IPS DF 6.9 (cell line): Measurements from ENCODE around the gene FHOD3.

Experiments used
- DNase-seq: peaks from one replicate; pipeline ENCODE4 v3.0.0-alpha.2; 2013; ENCODE audit warnings: low read depth, low spot score
- H3K27ac ChIP-seq: one replicate; pipeline ENCODE4 v1.5.1; 2013; ENCODE audit warnings: low read length, control low read depth
- H3K27me3 ChIP-seq: 2 replicates; pipeline ENCODE4 v1.6.1; 2013; ENCODE audit warnings: mild to moderate bottlenecking, low read length; ENCODE audit not compliant: control insufficient read depth, insufficient read depth
- H3K36me3 ChIP-seq: 2 replicates; pipeline ENCODE4 v1.6.1; 2013; ENCODE audit warnings: low read length; ENCODE audit not compliant: control insufficient read depth, insufficient read depth
- H3K4me1 ChIP-seq: 2 replicates; pipeline ENCODE4 v1.6.1; 2013; ENCODE audit warnings: low read length; ENCODE audit not compliant: control insufficient read depth, insufficient read depth
- H3K4me3 ChIP-seq: 2 replicates; pipeline ENCODE4 v1.5.1; 2013; ENCODE audit warnings: mild to moderate bottlenecking, low read length
- H3K9me3 ChIP-seq: 2 replicates; pipeline ENCODE4 v1.6.1; 2013; ENCODE audit warnings: low read length, inconsistent platforms; ENCODE audit not compliant: control insufficient read depth, insufficient read depth
- WGBS: extraction: QIAGEN DNeasy Blood & Tissue Kit; methylation state at CpG from one replicate; pipeline ENCODE4 v1.1.7; 2013; ENCODE audit warnings: mixed read lengths, missing lambda C conversion rate; ENCODE audit not compliant: insufficient read length, insufficient coverage; 5-methylcytosine and 5-hydroxymethylcytosine counted together

FHOD3 gene

GRCh38 chr18:36663312-36663711 is 365.8 kb downstream of the FHOD3 start:
- WGBS: no CpG with 5 or more reads among the region's 2 CpGs
- no peaks in the 10 kb centered on the region for H3K4me1 ChIP-seq
- no peaks in the 10 kb centered on the region for H3K36me3 ChIP-seq
- DNase-seq: no peak
- H3K9me3 ChIP-seq: no peaks in the 10 kb centered on the region
- no peak overlapping the region for H3K27ac ChIP-seq
- H3K4me3 ChIP-seq: no peak overlapping the region
- no peaks in the 10 kb centered on the region for H3K27me3 ChIP-seq

GRCh38 chr18:36665952-36666351 is 368.4 kb downstream of the FHOD3 start:
- Histone ChIP-seq H3K27me3 (no peaks in the 10 kb centered on the region), H3K9me3 (no peaks in the 10 kb centered on the region), H3K4me1 (no peaks in the 10 kb centered on the region), H3K36me3 (no peaks in the 10 kb centered on the region), H3K4me3 (no peak overlapping the region), H3K27ac (no peak overlapping the region)
- no peak for DNase-seq
- WGBS: no CpG with 5 or more reads among the region's 1 CpG

GRCh38 chr18:36667811-36668210 is 370.3 kb downstream of the FHOD3 start:
- no peak overlapping the region for H3K27ac ChIP-seq
- H3K36me3 ChIP-seq: no peaks in the 10 kb centered on the region
- no peak for DNase-seq
- H3K27me3 ChIP-seq: no peaks in the 10 kb centered on the region
- no peaks in the 10 kb centered on the region for H3K9me3 ChIP-seq
- no peaks in the 10 kb centered on the region for H3K4me1 ChIP-seq
- no peak overlapping the region for H3K4me3 ChIP-seq
- WGBS: no CpG with 5 or more reads among the region's 1 CpG

DNA sequence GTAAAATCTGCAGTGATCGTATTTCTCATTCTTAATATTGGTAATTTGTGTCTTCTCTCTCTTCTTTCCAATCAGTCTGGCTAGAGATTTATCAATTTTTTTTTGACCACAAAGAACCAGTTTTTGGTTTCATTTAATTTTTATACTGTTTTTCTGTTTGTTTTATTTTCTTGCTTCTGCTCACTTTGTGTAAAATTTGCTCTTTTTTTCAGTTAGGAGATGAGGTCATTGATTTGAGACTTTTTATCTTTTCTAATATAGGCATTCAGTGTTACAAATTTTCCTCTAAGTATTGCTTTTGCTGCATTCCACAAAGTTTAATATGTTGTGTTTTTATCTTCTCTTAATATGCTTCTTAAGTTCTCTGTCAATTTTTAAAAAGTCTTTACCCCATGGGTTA is 370.8 kb downstream of the FHOD3 start:
- no peaks in the 10 kb centered on the region for H3K4me1 ChIP-seq
- no peaks in the 10 kb centered on the region for H3K9me3 ChIP-seq
- WGBS: no CpG with 5 or more reads among the region's 1 CpG
- H3K27me3 ChIP-seq: no peaks in the 10 kb centered on the region
- no peaks in the 10 kb centered on the region for H3K36me3 ChIP-seq
- H3K4me3 ChIP-seq: no peak overlapping the region
- H3K27ac ChIP-seq: no peak overlapping the region
- DNase-seq: no peak

GRCh38 chr18:36672437-36673344 is 375.2 kb downstream of the FHOD3 start:
- Histone ChIP-seq H3K36me3 (no peaks in the 10 kb centered on the region), H3K27ac (no peak overlapping the region), H3K4me1 (no peaks in the 10 kb centered on the region), H3K4me3 (no peak overlapping the region), H3K9me3 (no peaks in the 10 kb centered on the region), H3K27me3 (no peaks in the 10 kb centered on the region)
- WGBS: no CpG with 5 or more reads among the region's 11 CpGs
- no peak for DNase-seq

DNA sequence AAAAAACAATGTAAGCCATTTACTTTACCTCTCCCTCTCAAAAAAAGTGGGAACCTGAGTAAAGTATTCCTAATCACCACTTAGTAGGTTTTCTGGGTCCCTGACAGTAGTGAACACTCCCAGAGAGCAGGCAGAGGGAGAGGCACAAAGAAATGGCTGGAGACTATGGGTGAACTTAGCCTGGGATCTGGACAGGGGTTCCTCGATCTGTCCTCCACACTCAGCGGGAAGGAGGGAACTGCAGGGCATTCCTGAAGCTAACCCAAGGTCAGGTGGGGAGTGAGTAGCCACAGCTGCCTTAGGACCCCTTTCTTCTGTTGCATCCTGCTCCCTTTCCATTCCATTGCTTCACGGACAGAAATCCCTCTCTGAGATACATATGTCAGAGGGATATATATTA is 375.9 kb downstream of the FHOD3 start:
- Histone ChIP-seq H3K27me3 (no peaks in the 10 kb centered on the region), H3K27ac (no peak overlapping the region), H3K9me3 (no peaks in the 10 kb centered on the region), H3K36me3 (no peaks in the 10 kb centered on the region), H3K4me1 (no peaks in the 10 kb centered on the region), H3K4me3 (no peak overlapping the region)
- DNase-seq: no peak
- WGBS: no CpG with 5 or more reads among the region's 3 CpGs

- WGBS: no CpG with 5 or more reads among the region's 3 CpGs
- no peaks in the 10 kb centered on the region for H3K27me3 ChIP-seq
- H3K4me1 ChIP-seq: no peaks in the 10 kb centered on the region
- no peak overlapping the region for H3K4me3 ChIP-seq
- H3K9me3 ChIP-seq: no peaks in the 10 kb centered on the region
- H3K27ac ChIP-seq: no peak overlapping the region
- DNase-seq: no peak
- no peaks in the 10 kb centered on the region for H3K36me3 ChIP-seq
These were observed 377.6 kb downstream of the FHOD3 start for GRCh38 chr18:36675076-36675475.

DNA sequence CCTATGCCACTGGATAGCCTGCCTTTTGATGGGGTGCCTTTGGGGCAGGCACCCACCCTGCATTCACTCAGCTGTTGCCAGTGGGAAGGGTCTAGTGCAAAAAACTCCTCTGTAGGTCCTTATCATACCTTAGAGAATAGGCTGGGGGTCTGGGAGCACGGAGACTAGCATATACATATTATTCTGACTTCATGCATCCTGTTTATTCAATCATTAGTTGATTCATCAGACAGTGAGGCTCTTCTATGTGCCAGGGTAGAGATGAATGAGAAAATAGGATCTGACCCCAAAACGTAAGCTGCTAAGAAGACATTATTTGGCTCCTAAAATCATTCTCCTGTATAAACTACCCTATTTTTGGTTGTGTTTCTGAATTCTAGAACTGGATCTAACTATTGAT is 378.0 kb downstream of the FHOD3 start:
- no peaks in the 10 kb centered on the region for H3K36me3 ChIP-seq
- no peak overlapping the region for H3K27ac ChIP-seq
- H3K4me1 ChIP-seq: no peaks in the 10 kb centered on the region
- no CpG with 5 or more reads among the region's 2 CpGs for whole genome bisulfite sequencing
- H3K9me3 ChIP-seq: no peaks in the 10 kb centered on the region
- no peak overlapping the region for H3K4me3 ChIP-seq
- no peak for DNase-seq
- H3K27me3 ChIP-seq: no peaks in the 10 kb centered on the region

- Histone ChIP-seq H3K36me3 (no peaks in the 10 kb centered on the region), H3K9me3 (no peaks in the 10 kb centered on the region), H3K27me3 (no peaks in the 10 kb centered on the region), H3K4me3 (no peak overlapping the region), H3K27ac (no peak overlapping the region), H3K4me1 (no peaks in the 10 kb centered on the region)
- WGBS: no CpG with 5 or more reads among the region's 1 CpG
- no peak for DNase-seq
These were observed 379.1 kb downstream of the FHOD3 start for GRCh38 chr18:36676629-36677028.

GRCh38 chr18:36680042-36680441 is 382.5 kb downstream of the FHOD3 start:
- DNase-seq: no peak
- Histone ChIP-seq H3K9me3 (no peaks in the 10 kb centered on the region; the same call in 1 of the 2 replicates), H3K36me3 (no peaks in the 10 kb centered on the region), H3K27ac (no peak overlapping the region), H3K27me3 (no peaks in the 10 kb centered on the region), H3K4me3 (no peak overlapping the region), H3K4me1 (no peaks in the 10 kb centered on the region)

DNA sequence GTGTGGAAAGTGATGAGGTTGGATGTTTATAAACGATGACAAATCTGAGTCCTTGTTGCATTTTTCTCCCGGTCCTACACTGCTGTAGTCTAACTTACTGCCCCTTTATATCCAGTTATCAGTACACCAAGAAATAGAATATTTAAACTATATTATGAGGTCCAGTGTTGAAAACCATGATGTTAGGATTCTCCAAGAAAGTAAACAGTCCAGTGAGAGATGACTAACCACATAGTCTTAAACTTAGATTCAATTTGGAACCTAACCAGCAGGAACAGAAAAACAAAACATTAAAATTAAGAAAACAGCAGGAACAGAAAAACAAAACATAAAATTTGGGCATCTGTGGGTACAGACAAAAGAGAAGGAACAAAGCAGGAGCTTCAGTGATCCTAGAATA is 388.1 kb downstream of the FHOD3 start:
- Histone ChIP-seq H3K36me3 (no peaks in the 10 kb centered on the region), H3K4me3 (no peak overlapping the region), H3K27me3 (no peaks in the 10 kb centered on the region), H3K27ac (no peak overlapping the region), H3K9me3 (no peaks in the 10 kb centered on the region; the same call in 1 of the 2 replicates), H3K4me1 (no peaks in the 10 kb centered on the region)
- no peak for DNase-seq
- 100% methylated on average over 1 of the region's 2 CpGs for WGBS
